Cardiac septum (tissue), 1 donor: ENCODE measurements around the gene FAM168B. TPM values are rescaled to one million over a fixed set of nuclear protein-coding genes. Genes with fewer than 3 reads are reported as not detected.
"Not testable (repeated sequence)": the region's sequence is repeated elsewhere in the genome, so short reads cannot be mapped to it uniquely, and the experiment has no call there.

Experiments used
- DNase-seq: peaks from one replicate; pipeline ENCODE4 v3.0.0-alpha.2; 2020; ENCODE audit warnings: low spot score
- intact Hi-C: fragments of 100-400 bp; cut with DNase I; formaldehyde crosslinking; loops from one replicate; pipeline ENCODE4 v1.14.0; 2022
- total RNA-seq: library from RNA; stranded (reverse); fragmentation: NEBNext Ultra II Directional; extraction: Animal tissue kit (Norgen Biotek cat#: 25700); gene quantifications from one replicate; pipeline ENCODE4 v1.2.1, GENCODE V29; 2021
- donor health status: DM: no; HTN: no; CAD: no.

Gene FAM168B
- total RNA-seq, 1 donor from 2014 or later: 90.3 TPM

GRCh38 chr2:131105156-131105949 is 12.1 kb upstream of the FAM168B start, which contains the start of gene PLEKHB2:
Gene PLEKHB2, plus strand, starts transcription at chr2:131105336. Its CDS starts 15,606 bp downstream, at chr2:131120942.
- peak; percentile 97 for DNase-seq
- intact Hi-C loops: loop anchor here (1.0 kb wide), 1 partner anchor 12 kb away; the partner anchor contains the start of gene FAM168B

- intact Hi-C loops: loop anchor here (1.0 kb wide), 1 partner anchor 11 kb away; the partner anchor contains the start of gene FAM168B
- no peak for DNase-seq
Observed at GRCh38 chr2:131104487-131105155, 11.4 kb upstream of the FAM168B start.

- no peak for DNase-seq
- intact Hi-C loops: no loop called here
Observed at GRCh38 chr2:131103165-131103564, 9.9 kb upstream of the FAM168B start.

GRCh38 chr2:131094463-131095281 is 1.4 kb upstream of the FAM168B start:
- intact Hi-C loops: no loop called here
- no peak for DNase-seq

- intact Hi-C loops: loop anchor here (1.0 kb wide), 1 partner anchor 11 kb away; the partner anchor contains the start of gene PLEKHB2
- DNase-seq: no peak
Observed at GRCh38 chr2:131093696-131094462, 619 bp upstream of the FAM168B start.

GRCh38 chr2:131092458-131093005 is 728 bp downstream of the FAM168B start:
- intact Hi-C loops: loop anchor here (1.0 kb wide), 1 partner anchor 13 kb away; the partner anchor contains the start of gene PLEKHB2
- no peak for DNase-seq

- intact Hi-C loops: no loop called here
Observed at GRCh38 chr2:131085646-131086045, 7.6 kb downstream of the FAM168B start.

GRCh38 chr2:131081190-131081589 is 12.1 kb downstream of the FAM168B start:
- DNase-seq: no peak
- intact Hi-C loops: no loop called here

More at GRCh38 chr2:131085646-131086045, 7.6 kb downstream of the FAM168B start:
- DNase-seq: no peak

- intact Hi-C loops, DNase-seq: not testable (repeated sequence)
Observed at GRCh38 chr2:131079931-131080330, 13.3 kb downstream of the FAM168B start.

- no peak for DNase-seq
- intact Hi-C loops: no loop called here
Observed at GRCh38 chr2:131077966-131078365, 15.3 kb downstream of the FAM168B start.

GRCh38 chr2:131077182-131077846 is 15.9 kb downstream of the FAM168B start:
- intact Hi-C loops: no loop called here
- DNase-seq: no peak

- intact Hi-C loops: no loop called here
- no peak for DNase-seq
Observed at GRCh38 chr2:131076707-131077106, 16.6 kb downstream of the FAM168B start.

GRCh38 chr2:131075578-131075977 is 17.7 kb downstream of the FAM168B start:
- DNase-seq, intact Hi-C loops: not testable (repeated sequence)

- DNase-seq, intact Hi-C loops: not testable (repeated sequence)
Observed at GRCh38 chr2:131068172-131068571, 25.1 kb downstream of the FAM168B start.

- intact Hi-C loops: no loop called here
- no peak for DNase-seq
Observed at GRCh38 chr2:131067465-131068125, 25.7 kb downstream of the FAM168B start.

GRCh38 chr2:131064589-131065512 is 28.4 kb downstream of the FAM168B start:
- intact Hi-C loops: no loop called here

More at GRCh38 chr2:131064589-131065512, 28.4 kb downstream of the FAM168B start:
- DNase-seq: no peak
